ENCODE measurements around the gene FAM53A.

FAM53A gene

DNA sequence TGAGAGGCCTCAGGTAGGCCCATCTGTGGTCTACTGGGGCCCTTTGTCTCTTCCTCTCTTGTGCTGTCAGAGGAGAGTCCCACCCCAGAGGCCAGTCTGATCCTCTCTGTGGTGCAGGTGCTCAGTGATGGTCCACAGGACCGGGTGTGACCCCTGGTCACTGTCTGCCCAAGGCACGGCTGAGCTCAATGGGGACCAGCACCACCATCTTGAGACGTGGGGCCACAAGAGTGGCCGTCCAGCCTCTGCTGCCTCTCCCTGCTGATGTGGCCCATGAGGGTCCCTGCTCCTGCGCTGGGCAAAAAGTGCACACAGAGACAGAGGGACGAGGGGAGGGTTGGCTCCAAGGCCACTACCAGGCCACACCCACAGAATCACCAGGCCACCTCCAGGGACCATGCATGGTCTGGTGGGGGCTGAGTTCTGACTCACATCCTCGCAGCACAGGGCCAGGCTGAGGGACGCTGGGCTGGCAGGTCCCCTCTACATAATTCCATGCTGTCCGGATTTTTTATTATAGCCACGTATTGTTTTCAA, 88.3 kb downstream of the FAM53A start:
- Histone ChIP-seq H3K4me1 (ENCODE audit: control insufficient read depth, insufficient read depth, low read length, unreplicated experiment) (no peaks in the 10 kb centered on the region), H3K27me3 (ENCODE audit: insufficient read depth, low read length) (peaks cover 8% of the 10 kb centered on the region; the same call in 1 of the 2 replicates), H3K4me3 (ENCODE audit: low read depth, low read length) (no peak overlapping the region), H2AFZ (ENCODE audit: low read length, unreplicated experiment) (no peak overlapping the region), H3K27ac (ENCODE audit: low read depth, low read length) (no peak overlapping the region), H3K36me3 (ENCODE audit: insufficient read depth, low read length) (no peaks in the 10 kb centered on the region), H3K79me2 (ENCODE audit: control insufficient read depth, insufficient read depth, low read length, unreplicated experiment) (no peaks in the 10 kb centered on the region)

DNA sequence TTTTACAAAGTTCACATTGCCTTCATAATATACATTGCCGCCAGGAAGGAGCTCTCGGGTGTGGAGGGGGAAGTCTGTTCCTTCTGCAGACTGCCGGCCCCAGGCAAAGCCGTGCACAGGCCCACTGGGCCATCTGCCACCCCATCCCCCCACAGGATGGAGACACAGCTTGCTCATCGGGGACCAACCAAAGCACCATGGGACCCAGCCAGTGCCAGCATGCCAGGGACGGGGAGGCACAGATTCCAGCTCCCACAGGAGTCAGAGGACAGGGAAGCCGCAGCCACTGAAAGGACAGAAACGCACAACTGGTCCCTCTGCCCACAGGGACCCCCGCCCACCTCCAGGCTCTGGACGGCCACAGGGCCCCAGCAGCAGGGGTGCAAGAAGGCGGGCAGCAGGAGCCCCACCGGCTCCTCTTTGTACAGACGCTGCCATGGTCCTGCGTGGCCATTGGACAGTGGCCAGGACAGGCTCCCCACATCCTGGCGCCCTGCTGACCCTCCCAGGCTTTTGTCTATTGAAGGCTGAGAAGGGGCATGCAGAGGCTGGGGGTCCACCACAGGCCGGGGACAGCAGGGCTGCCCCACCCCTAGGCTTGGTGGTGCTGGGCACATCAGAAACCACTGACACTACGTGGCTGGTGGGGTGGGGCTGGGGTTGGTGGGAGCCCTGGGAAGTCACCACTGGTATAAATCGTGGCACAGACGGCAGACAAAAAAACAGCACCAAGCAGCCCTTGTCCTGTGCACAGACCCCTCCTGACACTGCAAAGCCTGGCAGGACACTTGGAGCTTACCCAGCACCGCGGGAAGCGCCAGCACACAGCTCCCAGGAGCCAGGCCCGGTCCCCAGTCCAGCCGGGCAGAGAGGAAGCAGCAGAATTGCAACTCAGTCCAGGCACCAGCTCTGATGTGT, 89.0 kb downstream of the FAM53A start:
- H3K27me3 ChIP-seq (ENCODE audit: insufficient read depth, low read length), result peaks cover 8% of the 10 kb centered on the region; the same call in 1 of the 2 replicates
- no peaks in the 10 kb centered on the region for H3K36me3 ChIP-seq (ENCODE audit: insufficient read depth, low read length)
- H3K27ac ChIP-seq (ENCODE audit: low read depth, low read length), result no peak overlapping the region
- no peak overlapping the region for H3K4me3 ChIP-seq (ENCODE audit: low read depth, low read length)
- H3K79me2 ChIP-seq (ENCODE audit: control insufficient read depth, insufficient read depth, low read length, unreplicated experiment), result no peaks in the 10 kb centered on the region
- no peaks in the 10 kb centered on the region for H3K4me1 ChIP-seq (ENCODE audit: control insufficient read depth, insufficient read depth, low read length, unreplicated experiment)
- H2AFZ ChIP-seq (ENCODE audit: low read length, unreplicated experiment), result no peak overlapping the region

GRCh38 chr4:1593881-1594345, 90.2 kb downstream of the FAM53A start:
- H3K27me3 ChIP-seq (ENCODE audit: insufficient read depth, low read length), result peaks cover 15% of the 10 kb centered on the region; the same call in 1 of the 2 replicates

DNA sequence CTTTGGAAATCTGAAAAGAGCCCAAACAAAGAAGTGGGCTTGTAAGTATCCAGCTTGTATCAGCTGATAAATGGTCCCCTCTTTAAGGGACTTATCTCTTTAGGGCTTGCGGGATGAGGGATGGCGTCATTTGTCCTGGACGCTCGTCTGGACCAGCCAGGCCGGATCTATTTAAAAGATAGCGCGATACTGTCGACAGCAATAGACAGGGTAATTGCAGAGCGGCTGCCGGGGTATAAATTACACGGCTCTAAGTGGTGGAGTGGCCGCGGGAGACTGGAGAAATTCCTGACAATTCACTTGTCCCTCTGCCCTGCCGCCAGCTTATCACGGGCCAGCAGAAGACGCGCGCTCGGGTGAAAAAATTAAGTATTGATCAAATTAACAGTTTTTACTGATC, 90.7 kb downstream of the FAM53A start:
- Histone ChIP-seq H3K36me3 (ENCODE audit: insufficient read depth, low read length) (no peaks in the 10 kb centered on the region), H3K27me3 (ENCODE audit: insufficient read depth, low read length) (peaks cover 19% of the 10 kb centered on the region; the same call in 1 of the 2 replicates), H3K79me2 (ENCODE audit: control insufficient read depth, insufficient read depth, low read length, unreplicated experiment) (no peaks in the 10 kb centered on the region), H2AFZ (ENCODE audit: low read length, unreplicated experiment) (no peak overlapping the region), H3K4me3 (ENCODE audit: low read depth, low read length) (no peak overlapping the region), H3K4me1 (ENCODE audit: control insufficient read depth, insufficient read depth, low read length, unreplicated experiment) (no peaks in the 10 kb centered on the region), H3K27ac (ENCODE audit: low read depth, low read length) (no peak overlapping the region)

More at GRCh38 chr4:1593881-1594345, 90.2 kb downstream of the FAM53A start:
- Histone ChIP-seq H3K27ac (ENCODE audit: low read depth, low read length) (no peak overlapping the region), H3K36me3 (ENCODE audit: insufficient read depth, low read length) (no peaks in the 10 kb centered on the region), H3K79me2 (ENCODE audit: control insufficient read depth, insufficient read depth, low read length, unreplicated experiment) (no peaks in the 10 kb centered on the region), H2AFZ (ENCODE audit: low read length, unreplicated experiment) (no peak overlapping the region), H3K4me3 (ENCODE audit: low read depth, low read length) (no peak overlapping the region), H3K4me1 (ENCODE audit: control insufficient read depth, insufficient read depth, low read length, unreplicated experiment) (no peaks in the 10 kb centered on the region)

GRCh38 chr4:1592709-1593417, 91.2 kb downstream of the FAM53A start:
- Histone ChIP-seq H2AFZ (ENCODE audit: low read length, unreplicated experiment) (no peak overlapping the region), H3K4me3 (ENCODE audit: low read depth, low read length) (no peak overlapping the region), H3K27me3 (ENCODE audit: insufficient read depth, low read length) (peaks cover 24% of the 10 kb centered on the region; the same call in 1 of the 2 replicates), H3K79me2 (ENCODE audit: control insufficient read depth, insufficient read depth, low read length, unreplicated experiment) (no peaks in the 10 kb centered on the region), H3K36me3 (ENCODE audit: insufficient read depth, low read length) (no peaks in the 10 kb centered on the region), H3K27ac (ENCODE audit: low read depth, low read length) (no peak overlapping the region), H3K4me1 (ENCODE audit: control insufficient read depth, insufficient read depth, low read length, unreplicated experiment) (no peaks in the 10 kb centered on the region)

DNA sequence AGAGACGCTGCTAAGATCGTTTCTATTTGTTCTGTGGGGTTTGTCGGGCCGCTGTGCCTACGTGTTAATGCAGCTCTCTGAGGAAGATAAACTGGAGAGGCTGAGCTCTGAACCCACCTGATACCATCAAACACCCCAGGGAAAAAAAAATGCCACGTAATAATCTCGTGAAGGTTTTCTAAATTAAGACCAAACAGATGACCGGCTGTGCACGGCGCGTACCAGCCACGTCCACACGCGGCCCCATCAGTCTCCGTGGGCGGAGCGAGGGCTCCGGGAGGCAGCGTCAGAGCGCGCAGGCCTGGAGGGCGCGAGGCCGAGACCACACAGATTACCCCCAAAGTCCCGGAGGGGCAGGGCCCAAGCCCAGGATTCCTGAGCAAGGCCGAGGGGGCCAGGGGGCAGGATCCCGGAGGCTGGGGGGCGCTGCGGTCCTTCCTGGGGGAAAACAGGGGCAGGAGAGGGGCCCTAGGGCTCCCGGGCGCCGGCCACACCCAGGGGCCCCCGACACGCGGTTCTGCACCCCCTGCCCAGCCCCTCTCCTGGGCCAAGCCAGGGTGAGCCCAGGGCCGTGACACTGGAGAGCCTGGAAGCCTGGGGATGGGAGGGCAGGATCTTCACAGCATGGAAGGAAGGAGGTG, 91.9 kb downstream of the FAM53A start:
- Histone ChIP-seq H3K4me1 (ENCODE audit: control insufficient read depth, insufficient read depth, low read length, unreplicated experiment) (no peaks in the 10 kb centered on the region), H3K27me3 (ENCODE audit: insufficient read depth, low read length) (peaks cover 24% of the 10 kb centered on the region; the same call in 1 of the 2 replicates), H3K27ac (ENCODE audit: low read depth, low read length) (no peak overlapping the region), H3K36me3 (ENCODE audit: insufficient read depth, low read length) (no peaks in the 10 kb centered on the region), H2AFZ (ENCODE audit: low read length, unreplicated experiment) (no peak overlapping the region), H3K4me3 (ENCODE audit: low read depth, low read length) (no peak overlapping the region), H3K79me2 (ENCODE audit: control insufficient read depth, insufficient read depth, low read length, unreplicated experiment) (no peaks in the 10 kb centered on the region)

- H3K36me3 ChIP-seq (ENCODE audit: insufficient read depth, low read length), result no peaks in the 10 kb centered on the region
- peaks cover 29% of the 10 kb centered on the region; the same call in 1 of the 2 replicates for H3K27me3 ChIP-seq (ENCODE audit: insufficient read depth, low read length)
- H3K4me1 ChIP-seq (ENCODE audit: control insufficient read depth, insufficient read depth, low read length, unreplicated experiment), result no peaks in the 10 kb centered on the region
- H3K4me3 ChIP-seq (ENCODE audit: low read depth, low read length), result no peak overlapping the region
- H3K27ac ChIP-seq (ENCODE audit: low read depth, low read length), result no peak overlapping the region
- H2AFZ ChIP-seq (ENCODE audit: low read length, unreplicated experiment), result no peak overlapping the region
- no peaks in the 10 kb centered on the region for H3K79me2 ChIP-seq (ENCODE audit: control insufficient read depth, insufficient read depth, low read length, unreplicated experiment)
Measured at GRCh38 chr4:1591107-1591506, 93.0 kb downstream of the FAM53A start.

DNA sequence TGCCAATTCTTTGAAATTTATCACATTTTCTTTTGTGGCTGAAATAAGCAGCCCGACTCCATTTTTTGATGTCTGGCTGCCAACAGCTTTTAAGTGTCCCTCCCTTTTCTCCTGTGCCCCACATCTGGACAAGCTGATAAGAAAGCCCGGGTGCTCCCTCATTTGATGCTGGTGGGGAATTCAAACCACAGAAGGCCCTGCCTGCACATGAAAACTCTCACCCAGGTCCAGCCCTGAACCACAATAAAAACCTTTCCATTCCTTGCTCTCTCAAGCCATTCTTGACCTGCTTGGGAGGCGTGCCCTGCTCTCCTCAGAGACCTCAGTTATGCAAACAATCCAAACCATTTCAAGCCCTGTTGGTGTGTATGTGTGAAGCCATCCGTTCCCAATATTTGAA, 93.9 kb downstream of the FAM53A start:
- Histone ChIP-seq H3K27me3 (ENCODE audit: insufficient read depth, low read length) (peaks cover 29% of the 10 kb centered on the region; the same call in 1 of the 2 replicates), H3K4me1 (ENCODE audit: control insufficient read depth, insufficient read depth, low read length, unreplicated experiment) (no peaks in the 10 kb centered on the region), H3K4me3 (ENCODE audit: low read depth, low read length) (no peak overlapping the region), H3K36me3 (ENCODE audit: insufficient read depth, low read length) (no peaks in the 10 kb centered on the region), H3K27ac (ENCODE audit: low read depth, low read length) (no peak overlapping the region), H3K79me2 (ENCODE audit: control insufficient read depth, insufficient read depth, low read length, unreplicated experiment) (no peaks in the 10 kb centered on the region), H2AFZ (ENCODE audit: low read length, unreplicated experiment) (no peak overlapping the region)
